Type B pancreatic cell (in vitro differentiated cells): ENCODE data around the gene AQP12B. TPM values are rescaled to one million over a fixed set of nuclear protein-coding genes. Genes with fewer than 3 reads are reported as not detected.
A peak's percentile ranks its signal among the peaks of the same experiment; 100 is the strongest.

ENCODE experiments used
- DNase-seq: peaks from one replicate; pipeline ENCODE4 v3.0.0; 2021; ENCODE audit warnings: mixed read lengths; ENCODE audit not compliant: unreplicated experiment; ENCODE audit errors: extremely low spot score
- H3K27ac Mint-ChIP-seq: 2 replicates; pipeline ENCODE4 v1.8.0; 2021; ENCODE audit warnings: mild to moderate bottlenecking, mixed read lengths
- H3K27me3 Mint-ChIP-seq: 2 replicates; pipeline ENCODE4 v1.8.0; 2021; ENCODE audit warnings: mixed read lengths
- H3K36me3 Mint-ChIP-seq: 2 replicates; pipeline ENCODE4 v1.8.0; 2021; ENCODE audit warnings: mixed read lengths
- H3K4me1 Mint-ChIP-seq: one replicate; pipeline ENCODE4 v1.8.0; 2021; ENCODE audit warnings: mixed read lengths; ENCODE audit not compliant: unreplicated experiment
- H3K4me3 Mint-ChIP-seq: 2 replicates; pipeline ENCODE4 v1.8.0; 2021; ENCODE audit warnings: mild to moderate bottlenecking, mixed read lengths
- H3K9me3 Mint-ChIP-seq: 2 replicates; pipeline ENCODE4 v1.8.0; 2021; ENCODE audit warnings: mixed read lengths
- CTCF ChIP-seq: fragments of 200-600 bp; sonication (generic); conservative IDR thresholded peaks from 2 replicates; pipeline ENCODE4 v1.5.0; 2021; ENCODE audit warnings: antibody characterized with exemption, mild to moderate bottlenecking
- total RNA-seq: library from RNA; stranded (reverse); gene quantifications from 2 replicates; pipeline ENCODE4 v1.2.1, GENCODE V29; 2021; ENCODE audit warnings: low replicate concordance

Gene AQP12B
- total RNA-seq, 1 donor from 2014 or later, result 0.43 TPM

GRCh38 chr2:240628507-240628807 is 54.2 kb downstream of the AQP12B start:
- TF ChIP-seq CTCF, result no peak
- Mint-ChIP-seq H3K4me1 (no peaks in the 10 kb centered on the region), H3K27me3 (no peaks in the 10 kb centered on the region), H3K9me3 (peaks cover 6% of the 10 kb centered on the region), H3K36me3 (no peaks in the 10 kb centered on the region), H3K27ac (no peak overlapping the region), H3K4me3 (no peak overlapping the region)
- DNase-seq, result peak; percentile 60

- Mint-ChIP-seq H3K36me3 (no peaks in the 10 kb centered on the region), H3K4me3 (no peak overlapping the region), H3K27ac (no peak overlapping the region), H3K27me3 (no peaks in the 10 kb centered on the region), H3K9me3 (peaks cover under 1% of the 10 kb centered on the region), H3K4me1 (no peaks in the 10 kb centered on the region)
- DNase-seq, result peak; percentile 58
- TF ChIP-seq CTCF, result no peak
Observed at GRCh38 chr2:240627736-240628506, 54.8 kb downstream of the AQP12B start.

GRCh38 chr2:240626531-240627300 is 56.0 kb downstream of the AQP12B start:
- Mint-ChIP-seq H3K4me1 (peaks cover 4% of the 10 kb centered on the region), H3K36me3 (no peaks in the 10 kb centered on the region), H3K27ac (no peak overlapping the region), H3K4me3 (no peak overlapping the region), H3K9me3 (no peaks in the 10 kb centered on the region), H3K27me3 (no peaks in the 10 kb centered on the region)
- DNase-seq, result no peak
- no peak for TF ChIP-seq CTCF

Other genes starting within 250 kb of the AQP12B start
- gene GPC1, start 247.2 kb downstream of the AQP12B start, total RNA-seq, result 58.0 and 78.0 TPM in 2 replicates
- gene ANKMY1, start 124.9 kb downstream of the AQP12B start, total RNA-seq, result 13.4 and 16.8 TPM in 2 replicates
- gene DUSP28, start 122.5 kb downstream of the AQP12B start, total RNA-seq, result 4.3 and 6.4 TPM in 2 replicates
- gene RNPEPL1, start 114.4 kb downstream of the AQP12B start, total RNA-seq, result 40.5 and 66.4 TPM in 2 replicates
- 36.3 and 55.2 TPM in 2 replicates for gene CAPN10, start 96.2 kb downstream of the AQP12B start, total RNA-seq
- 3.6 and 3.9 TPM in 2 replicates for gene GPR35, start 57.4 kb downstream of the AQP12B start, total RNA-seq
- gene AQP12A, start 9.0 kb upstream of the AQP12B start, total RNA-seq, result 0.97 TPM in 1 of 2 replicates, not detected in the other
- gene KIF1A, start 137.3 kb upstream of the AQP12B start, total RNA-seq, result 78.4 and 112 TPM in 2 replicates
- 0.51 and 1.00 TPM in 2 replicates for gene AGXT, start 185.9 kb upstream of the AQP12B start, total RNA-seq
- 62.0 and 157 TPM in 2 replicates for gene MAB21L4, start 213.3 kb upstream of the AQP12B start, total RNA-seq
- gene CROCC2, start 223.5 kb upstream of the AQP12B start, total RNA-seq, result 0.68 and 0.98 TPM in 2 replicates